Left lung (tissue), 10 donors: Measurements from ENCODE around the gene NDUFAF8. TPM values are rescaled to one million over a fixed set of nuclear protein-coding genes. Genes with fewer than 3 reads are reported as not detected.
"Not testable (repeated sequence)": the region's sequence is repeated elsewhere in the genome, so short reads cannot be mapped to it uniquely, and the experiment has no call there.

Source experiments
- ATAC-seq: fragments of 200-7000 bp; cut with Tn5 transposase; one replicate; pipeline ENCODE4 v1.9.1; 2020; ENCODE audit warnings: moderate library complexity
- DNase-seq, 4 donors: peaks; one replicate each; pipeline ENCODE4 v3.0.0-alpha.2; 2013 to 2020
- H3K27ac ChIP-seq, 2 donors: fragments of 200-600 bp; sonication (generic) in 1 of 2; one replicate each; pipeline versions ENCODE4 v1.5.0 to v1.8.0; 2020 to 2021
- H3K27me3 ChIP-seq, 2 donors: fragments of 200-600 bp; sonication (generic) in 1 of 2; one replicate each; pipeline versions ENCODE4 v1.5.0 to v1.8.0; 2020 to 2021
- H3K36me3 ChIP-seq, 2 donors: fragments of 200-600 bp; sonication (generic) in 1 of 2; one replicate each; pipeline versions ENCODE4 v1.5.0 to v1.8.0; 2020 to 2021
- H3K4me1 ChIP-seq, 2 donors: fragments of 200-600 bp; one replicate each; pipeline ENCODE4 v1.8.0; 2021
- H3K4me3 ChIP-seq, 2 donors: fragments of 200-600 bp; sonication (generic) in 1 of 2; one replicate each; pipeline versions ENCODE4 v1.5.0 to v1.8.0; 2020 to 2021; ENCODE audit warnings: mild to moderate bottlenecking in 1 of 2
- H3K9me3 ChIP-seq, 2 donors: fragments of 200-600 bp; sonication (generic) in 1 of 2; one replicate each; pipeline versions ENCODE4 v1.5.0 to v1.8.0; 2020 to 2021
- CTCF ChIP-seq, 2 donors: fragments of 200-600 bp; sonication (generic) in 1 of 2; IDR thresholded peaks; one replicate each; pipeline versions ENCODE4 v1.5.0 to v1.8.0; 2021; ENCODE audit warnings: antibody characterized with exemption in 2 of 2
- intact Hi-C, 2 donors: fragments of 100-400 bp; cut with DNase I; formaldehyde crosslinking; loops; one replicate each; pipeline versions ENCODE4 v1.11.2 to v1.14.2; 2022
- polyA plus RNA-seq, 6 donors: library from polyadenylated mRNA; unstranded; fragments of 120-200 nt; gene quantifications; one replicate each; pipeline ENCODE4 v1.2.1, GENCODE V29; 2013; ENCODE audit not compliant: insufficient read length in 6 of 6
- total RNA-seq, 2 donors: library from RNA; stranded (reverse); fragmentation: NEBNext Ultra II Directional; extraction: Animal tissue kit (Norgen Biotek cat#: 25700); gene quantifications; one replicate each; pipeline ENCODE4 v1.2.1, GENCODE V29; 2021
- donor health status: DM: no; HTN: yes; CAD: no.
- donor health status: DM: no; HTN: no; CAD: no.

NDUFAF8 gene
- total and polyA plus RNA-seq, 8 donors = 27.5 to 48.0 (median 39.1) TPM

GRCh38 chr17:81222906-81223761, 16.0 kb upstream of the NDUFAF8 start, which contains the start of gene CEP131:
Gene CEP131, minus strand, starts transcription at chr17:81222965. Its CDS starts 2,909 bp downstream, at chr17:81220056.
- Histone ChIP-seq H3K36me3 (peaks cover 0 to 14% of the 10 kb centered on the region in 2 donors), H3K27me3 (no peaks in the 10 kb centered on the region), H3K9me3 (peaks cover 0 to 2% of the 10 kb centered on the region in 2 donors), H3K27ac (no peak within 1 kb of the TSS), H3K4me1 (peaks cover 8 to 28% of the 10 kb centered on the region in 2 donors), H3K4me3 (peak within 1 kb of the TSS; percentile 75 to 80)
- DNase-seq = peak; percentile 95 to 100 (median 98)
- ATAC-seq = peak; percentile 96
- intact Hi-C loops = no loop called here
- TF ChIP-seq CTCF (IDR thresholded peaks at IDR 0.05) = no peak

GRCh38 chr17:81223762-81224130, 15.4 kb upstream of the NDUFAF8 start:
- intact Hi-C loops = no loop called here
- H3K4me1 ChIP-seq = peaks cover 8 to 35% of the 10 kb centered on the region in 2 donors
- peak overlapping the region; percentile 43 to 75 for H3K4me3 ChIP-seq
- peaks cover 0 to 16% of the 10 kb centered on the region in 2 donors for H3K36me3 ChIP-seq
- no peak overlapping the region for H3K27ac ChIP-seq
- DNase-seq = peak in 1 of 4 donors; percentile 20
- no peaks in the 10 kb centered on the region for H3K27me3 ChIP-seq
- no peak for ATAC-seq
- TF ChIP-seq CTCF (IDR thresholded peaks at IDR 0.05) = no peak
- H3K9me3 ChIP-seq = peaks cover 0 to 2% of the 10 kb centered on the region in 2 donors

GRCh38 chr17:81227630-81228029, 11.5 kb upstream of the NDUFAF8 start:
- H3K27ac ChIP-seq, ATAC-seq, DNase-seq, H3K9me3 ChIP-seq, intact Hi-C loops, H3K27me3 ChIP-seq, H3K4me3 ChIP-seq: not testable (repeated sequence)
- peaks cover 0 to 29% of the 10 kb centered on the region in 2 donors for H3K4me1 ChIP-seq
- peaks cover 0 to 43% of the 10 kb centered on the region in 2 donors for H3K36me3 ChIP-seq

GRCh38 chr17:81228420-81228819, 10.7 kb upstream of the NDUFAF8 start:
- Histone ChIP-seq H3K4me1 (peaks cover 0 to 26% of the 10 kb centered on the region in 2 donors), H3K27ac (peak overlapping the region in 1 of 2 donors; percentile 41), H3K27me3 (no peaks in the 10 kb centered on the region), H3K4me3 (no peak overlapping the region), H3K9me3 (peaks cover 0 to 2% of the 10 kb centered on the region in 2 donors), H3K36me3 (peaks cover 0 to 51% of the 10 kb centered on the region in 2 donors)
- peak; percentile 28 for ATAC-seq
- DNase-seq = peak in 1 of 4 donors; percentile 61
- TF ChIP-seq CTCF (IDR thresholded peaks at IDR 0.05) = no peak
- intact Hi-C loops = no loop called here

- peak overlapping the region in 1 of 2 donors; percentile 41 for H3K27ac ChIP-seq
- H3K4me3 ChIP-seq = no peak overlapping the region
- peaks cover 0 to 57% of the 10 kb centered on the region in 2 donors for H3K36me3 ChIP-seq
- no peak for TF ChIP-seq CTCF (IDR thresholded peaks at IDR 0.05)
- H3K9me3 ChIP-seq = peaks cover 0 to 2% of the 10 kb centered on the region in 2 donors
- DNase-seq (peak in 1 of 4 donors; percentile 69), ATAC-seq (no peak)
- no peaks in the 10 kb centered on the region for H3K27me3 ChIP-seq
- peaks cover 0 to 20% of the 10 kb centered on the region in 2 donors for H3K4me1 ChIP-seq
- intact Hi-C loops = no loop called here
Measured at GRCh38 chr17:81228834-81229665, 10.1 kb upstream of the NDUFAF8 start.
